Measurements from ENCODE around the gene CCDC187. TPM values are rescaled to one million over a fixed set of nuclear protein-coding genes. Genes with fewer than 3 reads are reported as not detected.

The CCDC187 gene
- total RNA-seq, 2 donors from 2014 or later, result not detected

GRCh38 chr9:136297766-136298735 lies 5.8 kb downstream of the CCDC187 start:
- Mint-ChIP-seq H3K36me3 (no peaks in the 10 kb centered on the region), H3K9me3 (no peaks in the 10 kb centered on the region), H3K4me1 (ENCODE audit: low read depth in 2 of 2) (no peaks in the 10 kb centered on the region), H3K27ac (no peak overlapping the region), H3K4me3 (no peak overlapping the region), H3K27me3 (no peaks in the 10 kb centered on the region)
- no peak for DNase-seq (ENCODE audit: low spot score)
- no peak for ATAC-seq

DNA sequence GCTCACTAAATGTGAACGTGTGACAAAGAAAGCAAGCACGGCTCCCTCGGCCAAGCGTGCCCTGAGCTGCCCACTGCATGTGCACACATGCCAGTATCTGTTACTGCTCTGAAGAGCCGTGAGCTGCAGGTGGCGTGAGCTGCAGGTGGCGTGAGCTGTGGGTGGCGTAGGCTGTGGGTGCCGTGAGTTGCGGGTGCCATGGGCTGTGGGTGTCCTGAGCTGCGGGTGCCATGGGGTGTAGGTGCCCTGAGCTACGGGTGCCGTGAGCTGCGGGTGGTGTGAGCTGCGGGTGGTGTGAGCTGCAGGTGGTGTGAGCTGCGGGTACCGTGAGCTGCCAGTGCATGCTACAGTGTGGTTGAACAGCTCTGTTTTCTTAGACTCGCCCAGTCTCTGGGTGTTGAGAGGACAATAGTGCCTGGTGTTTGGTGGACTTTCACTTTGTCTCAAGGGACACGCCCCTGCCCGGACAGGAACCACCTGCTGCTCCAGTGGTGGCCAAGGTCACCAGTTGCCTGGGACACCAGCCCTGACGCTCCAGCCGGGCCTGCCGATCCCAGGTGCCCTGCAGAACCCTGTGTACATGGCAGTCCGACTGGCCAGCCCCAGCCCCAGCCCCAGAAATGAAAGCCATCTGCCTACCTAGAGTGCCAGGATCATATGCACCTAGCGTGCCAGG lies 6.7 kb downstream of the CCDC187 start:
- Mint-ChIP-seq H3K4me1 (ENCODE audit: low read depth in 2 of 2) (no peaks in the 10 kb centered on the region), H3K27me3 (no peaks in the 10 kb centered on the region), H3K4me3 (no peak overlapping the region), H3K36me3 (no peaks in the 10 kb centered on the region), H3K27ac (no peak overlapping the region), H3K9me3 (no peaks in the 10 kb centered on the region)
- no peak for ATAC-seq
- DNase-seq (ENCODE audit: low spot score), result no peak

- Mint-ChIP-seq H3K9me3 (no peaks in the 10 kb centered on the region), H3K27ac (no peak overlapping the region), H3K36me3 (no peaks in the 10 kb centered on the region), H3K4me1 (ENCODE audit: low read depth in 2 of 2) (no peaks in the 10 kb centered on the region), H3K27me3 (no peaks in the 10 kb centered on the region), H3K4me3 (no peak overlapping the region)
- DNase-seq (ENCODE audit: low spot score), result no peak
- ATAC-seq, result no peak
These were observed 7.4 kb downstream of the CCDC187 start for GRCh38 chr9:136296434-136297015.

- H3K4me3 Mint-ChIP-seq, result no peak overlapping the region
- H3K4me1 Mint-ChIP-seq (ENCODE audit: low read depth in 2 of 2), result no peaks in the 10 kb centered on the region
- no peaks in the 10 kb centered on the region for H3K27me3 Mint-ChIP-seq
- DNase-seq (ENCODE audit: low spot score) (no peak), ATAC-seq (no peak)
- H3K36me3 Mint-ChIP-seq, result no peaks in the 10 kb centered on the region
- H3K9me3 Mint-ChIP-seq, result no peaks in the 10 kb centered on the region
- H3K27ac Mint-ChIP-seq, result no peak overlapping the region
These were observed 8.1 kb downstream of the CCDC187 start for GRCh38 chr9:136295542-136296433.

- no peaks in the 10 kb centered on the region for H3K36me3 Mint-ChIP-seq
- no peaks in the 10 kb centered on the region for H3K4me1 Mint-ChIP-seq (ENCODE audit: low read depth in 2 of 2)
- no peak overlapping the region for H3K4me3 Mint-ChIP-seq
- no peak for ATAC-seq
- H3K9me3 Mint-ChIP-seq, result no peaks in the 10 kb centered on the region
- no peak overlapping the region for H3K27ac Mint-ChIP-seq
- no peak for DNase-seq (ENCODE audit: low spot score)
- H3K27me3 Mint-ChIP-seq, result no peaks in the 10 kb centered on the region
These were observed 8.8 kb downstream of the CCDC187 start for GRCh38 chr9:136295055-136295454.

- no peaks in the 10 kb centered on the region for H3K27me3 Mint-ChIP-seq
- H3K4me3 Mint-ChIP-seq, result no peak overlapping the region
- no peaks in the 10 kb centered on the region for H3K9me3 Mint-ChIP-seq
- H3K4me1 Mint-ChIP-seq (ENCODE audit: low read depth in 2 of 2), result no peaks in the 10 kb centered on the region
- no peak overlapping the region for H3K27ac Mint-ChIP-seq
- H3K36me3 Mint-ChIP-seq, result no peaks in the 10 kb centered on the region
- ATAC-seq, result no peak
- no peak for DNase-seq (ENCODE audit: low spot score)
These were observed 9.5 kb downstream of the CCDC187 start for GRCh38 chr9:136294437-136294836.

DNA sequence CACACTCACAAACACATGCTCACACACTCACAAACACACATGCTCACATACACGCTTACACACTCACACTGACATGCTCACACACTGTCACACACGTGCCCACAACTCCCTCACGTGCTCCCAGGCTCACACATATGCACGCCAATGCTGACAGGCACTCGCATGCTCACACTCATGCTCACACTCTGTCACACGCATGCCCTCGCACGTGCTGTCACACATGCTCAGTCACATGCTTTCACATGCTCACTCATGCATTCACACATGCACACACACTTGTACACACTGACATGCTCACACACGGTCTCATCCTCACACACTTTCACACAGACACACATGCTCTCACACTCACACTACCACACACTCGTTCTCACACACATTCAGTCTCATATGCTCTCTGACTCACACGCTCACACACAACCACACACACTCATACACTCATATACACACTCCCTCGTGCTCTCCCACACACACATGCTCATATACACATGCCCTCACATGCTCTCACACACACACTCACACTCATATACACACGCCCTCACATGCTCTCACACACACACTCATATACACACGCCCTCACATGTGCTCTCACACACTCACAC lies 10.3 kb downstream of the CCDC187 start:
- DNase-seq (ENCODE audit: low spot score), result no peak
- no peak overlapping the region for H3K27ac Mint-ChIP-seq
- no peaks in the 10 kb centered on the region for H3K27me3 Mint-ChIP-seq
- no peak for ATAC-seq
- no peak overlapping the region for H3K4me3 Mint-ChIP-seq
- no peaks in the 10 kb centered on the region for H3K36me3 Mint-ChIP-seq
- H3K9me3 Mint-ChIP-seq, result no peaks in the 10 kb centered on the region
- H3K4me1 Mint-ChIP-seq (ENCODE audit: low read depth in 2 of 2), result no peaks in the 10 kb centered on the region

DNA sequence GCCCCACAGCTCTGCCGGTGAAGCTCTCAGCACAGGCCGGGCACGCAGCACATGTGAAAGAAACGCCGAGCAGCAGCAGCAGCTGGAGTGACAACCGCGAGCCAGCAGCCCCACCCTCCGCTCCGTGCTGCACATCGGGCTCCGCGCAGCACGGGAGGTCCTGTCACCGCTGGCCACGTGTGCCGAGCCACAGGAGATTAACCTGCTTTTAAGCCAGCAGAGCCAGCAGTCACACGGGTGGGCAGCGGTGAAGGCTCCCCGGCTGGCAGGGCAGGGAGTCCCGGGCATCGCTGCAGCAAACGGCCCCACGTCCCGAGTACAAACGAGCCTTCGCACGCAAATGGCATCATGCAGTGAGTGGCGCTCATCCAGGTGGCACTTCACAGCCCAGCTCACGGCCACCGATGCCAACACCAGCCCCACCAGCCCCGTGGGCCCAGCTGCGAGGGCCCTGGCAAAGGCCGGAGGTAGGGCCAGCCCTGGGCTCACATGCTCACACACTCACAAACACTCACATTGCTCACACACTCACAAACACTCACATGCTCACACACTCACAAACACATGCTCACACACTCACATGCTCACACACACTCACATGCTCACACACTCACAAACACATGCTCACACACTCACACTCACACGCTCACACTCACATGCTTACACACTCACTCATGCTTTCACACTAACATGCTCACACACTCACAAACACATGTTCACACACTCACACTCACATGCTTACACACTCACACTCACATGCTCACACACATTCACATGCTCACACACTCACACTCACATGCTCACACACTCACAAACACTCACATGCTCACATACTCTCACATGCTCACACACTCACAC lies 11.1 kb downstream of the CCDC187 start:
- no peak for DNase-seq (ENCODE audit: low spot score)
- Mint-ChIP-seq H3K9me3 (no peaks in the 10 kb centered on the region), H3K36me3 (no peaks in the 10 kb centered on the region), H3K27ac (no peak overlapping the region), H3K27me3 (no peaks in the 10 kb centered on the region), H3K4me3 (no peak overlapping the region), H3K4me1 (ENCODE audit: low read depth in 2 of 2) (no peaks in the 10 kb centered on the region)
- no peak for ATAC-seq

DNA sequence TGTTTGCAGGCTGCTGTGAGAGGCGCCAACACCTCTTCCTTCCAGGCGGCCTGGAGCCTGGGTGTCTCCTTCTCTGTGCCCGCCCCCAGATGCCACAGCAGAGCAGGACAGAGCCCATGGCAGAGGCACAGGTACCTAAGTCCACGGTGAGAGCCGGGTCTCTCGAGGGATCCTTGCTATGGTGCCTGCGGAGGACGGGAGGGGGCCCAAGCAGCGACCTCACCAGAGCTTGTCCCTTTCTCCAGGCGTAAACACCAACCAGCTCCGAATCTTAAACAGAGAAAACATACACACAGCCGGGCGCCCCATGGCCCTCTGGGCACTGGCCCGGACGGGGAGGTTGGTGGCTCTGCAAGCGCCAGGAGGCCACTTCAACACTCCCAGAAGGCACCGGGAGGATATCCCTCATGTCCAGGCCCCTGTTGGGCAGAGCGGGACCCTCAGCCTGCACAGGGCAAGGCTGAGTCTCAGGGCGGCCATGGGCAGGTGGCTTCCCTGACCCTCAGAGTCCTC lies 11.8 kb downstream of the CCDC187 start:
- H3K36me3 Mint-ChIP-seq, result no peaks in the 10 kb centered on the region
- H3K27ac Mint-ChIP-seq, result no peak overlapping the region
- no peaks in the 10 kb centered on the region for H3K9me3 Mint-ChIP-seq
- H3K4me1 Mint-ChIP-seq (ENCODE audit: low read depth in 2 of 2), result no peaks in the 10 kb centered on the region
- H3K27me3 Mint-ChIP-seq, result no peaks in the 10 kb centered on the region
- no peak overlapping the region for H3K4me3 Mint-ChIP-seq
- ATAC-seq, result no peak
- DNase-seq (ENCODE audit: low spot score), result no peak

- no peaks in the 10 kb centered on the region for H3K36me3 Mint-ChIP-seq
- ATAC-seq (no peak), DNase-seq (ENCODE audit: low spot score) (no peak)
- H3K9me3 Mint-ChIP-seq, result no peaks in the 10 kb centered on the region
- H3K27ac Mint-ChIP-seq, result no peak overlapping the region
- no peaks in the 10 kb centered on the region for H3K27me3 Mint-ChIP-seq
- no peak overlapping the region for H3K4me3 Mint-ChIP-seq
- H3K4me1 Mint-ChIP-seq (ENCODE audit: low read depth in 2 of 2), result no peaks in the 10 kb centered on the region
These were observed 12.4 kb downstream of the CCDC187 start for GRCh38 chr9:136291306-136292025.

DNA sequence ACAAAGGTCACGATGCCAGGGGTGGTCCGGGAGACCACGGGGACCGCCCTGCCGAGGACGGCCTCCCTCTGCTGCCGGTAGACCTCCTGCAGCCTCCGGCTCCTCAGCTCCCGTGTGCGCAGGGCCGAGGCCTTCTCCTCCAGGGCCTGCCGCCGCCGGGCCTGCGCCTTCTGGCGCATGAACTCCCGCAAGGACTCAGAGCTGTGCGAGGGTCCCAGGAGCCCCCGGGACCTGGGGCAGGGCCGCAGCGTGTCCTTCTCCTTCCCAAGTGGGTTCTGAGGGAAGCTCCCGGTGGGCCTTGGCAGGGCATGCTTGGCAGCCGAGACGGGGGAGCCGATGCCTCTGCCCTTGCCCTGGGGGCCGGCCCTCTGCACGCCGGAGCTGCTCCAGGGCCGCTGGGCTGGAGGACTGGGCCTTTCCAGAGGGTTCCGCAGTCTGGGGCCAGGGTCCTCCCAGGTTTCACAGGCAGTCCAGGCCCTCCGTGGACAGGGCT lies 13.3 kb downstream of the CCDC187 start:
- Mint-ChIP-seq H3K4me1 (ENCODE audit: low read depth in 2 of 2) (no peaks in the 10 kb centered on the region), H3K4me3 (no peak overlapping the region), H3K27me3 (no peaks in the 10 kb centered on the region), H3K36me3 (no peaks in the 10 kb centered on the region), H3K9me3 (no peaks in the 10 kb centered on the region), H3K27ac (no peak overlapping the region)
- DNase-seq (ENCODE audit: low spot score), result no peak
- no peak for ATAC-seq
